GM21717 (cell line): ENCODE measurements around the gene LRRC28.

ENCODE experiments used
- ATAC-seq: cut with Tn5 transposase; IDR thresholded peaks from one replicate; pipeline ENCODE4 v1.9.1; 2021; ENCODE audit warnings: mild to moderate bottlenecking, moderate library complexity; ENCODE audit not compliant: unreplicated experiment

Gene LRRC28

DNA sequence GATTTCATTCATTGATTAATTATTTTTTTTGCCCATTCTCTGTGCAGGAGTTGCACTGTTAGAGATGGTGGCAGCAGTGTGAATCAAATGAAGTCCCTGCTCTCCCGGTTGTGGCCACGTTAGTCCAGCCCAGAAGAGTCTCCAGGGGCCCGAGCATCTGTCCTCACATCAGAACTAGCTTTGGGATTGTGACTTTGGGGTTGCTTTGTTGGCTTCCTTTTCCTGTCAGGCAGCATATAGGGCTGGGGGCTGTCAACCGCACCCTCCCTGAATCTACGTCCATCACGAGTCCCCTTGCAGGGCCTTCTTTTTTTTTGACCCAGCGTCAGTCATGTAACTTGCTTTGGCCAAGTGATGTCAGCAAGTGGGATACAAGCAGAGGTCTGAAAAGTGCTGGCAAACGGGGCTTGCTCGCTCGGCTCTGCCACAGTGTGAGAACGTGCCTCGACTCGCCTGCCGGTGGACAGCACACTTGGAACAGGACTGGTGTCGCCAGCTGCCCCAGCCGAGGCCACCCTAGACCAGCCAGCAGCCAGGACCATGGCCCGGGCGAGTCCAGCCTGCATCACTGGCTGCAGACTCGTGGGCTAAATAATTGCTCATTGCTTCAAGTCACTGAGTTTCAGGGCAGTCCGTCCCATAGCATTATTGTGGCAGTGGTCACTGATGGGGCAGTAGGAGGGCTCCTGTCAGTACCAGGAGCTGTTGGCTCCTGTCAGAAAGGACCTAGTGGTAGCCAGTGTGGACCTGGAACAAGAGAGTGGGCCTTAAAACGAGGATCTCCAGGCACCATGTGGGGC lies 162.9 kb downstream of the LRRC28 start:
- no peak for ATAC-seq

DNA sequence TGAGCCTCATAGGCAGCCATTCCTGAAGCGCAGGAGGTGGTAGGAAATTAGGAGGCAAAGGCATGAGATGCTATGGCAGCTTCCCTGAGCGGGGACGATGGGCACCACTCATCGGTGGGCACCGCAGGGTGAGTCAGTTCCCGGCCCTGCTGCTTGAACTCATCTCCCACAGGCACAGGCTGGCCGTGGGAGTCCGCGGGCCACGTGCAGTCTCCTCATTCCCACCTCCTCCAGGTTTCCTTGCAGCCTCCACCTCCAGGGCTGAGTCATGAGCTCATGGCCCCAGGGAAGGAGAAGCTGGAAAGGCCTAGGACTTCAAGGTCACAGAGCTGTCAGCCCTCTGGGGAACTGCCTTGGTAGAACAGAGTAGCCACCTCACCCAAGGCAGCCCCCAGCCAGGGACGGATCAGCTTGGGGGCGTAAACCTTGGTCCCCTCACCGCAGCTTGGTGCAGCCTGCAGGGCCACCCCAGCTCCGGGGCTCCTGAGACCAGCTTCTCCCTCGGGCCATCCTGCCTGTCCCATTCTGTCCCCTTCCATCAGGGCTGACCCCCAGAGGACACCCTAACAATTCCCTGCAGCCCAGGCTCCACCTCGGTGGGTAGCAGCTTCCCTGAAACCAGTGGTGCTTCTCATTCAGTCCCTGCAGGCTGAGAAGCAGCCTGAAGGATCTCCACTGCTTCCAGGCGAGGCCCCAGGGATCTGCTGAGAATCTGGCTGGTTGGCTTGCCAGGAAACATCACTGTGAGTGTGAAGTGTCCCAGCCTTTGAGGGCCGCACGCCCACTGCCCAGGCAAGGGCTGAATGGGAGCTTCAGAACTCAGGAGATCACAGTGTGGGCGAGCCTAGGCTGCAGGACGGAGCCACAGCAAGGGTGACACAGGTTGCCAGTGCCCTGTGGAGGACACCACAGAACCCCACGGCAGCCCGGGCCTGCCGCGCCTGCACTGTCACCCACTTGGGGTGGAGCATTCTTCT lies 163.8 kb downstream of the LRRC28 start:
- no peak for ATAC-seq

DNA sequence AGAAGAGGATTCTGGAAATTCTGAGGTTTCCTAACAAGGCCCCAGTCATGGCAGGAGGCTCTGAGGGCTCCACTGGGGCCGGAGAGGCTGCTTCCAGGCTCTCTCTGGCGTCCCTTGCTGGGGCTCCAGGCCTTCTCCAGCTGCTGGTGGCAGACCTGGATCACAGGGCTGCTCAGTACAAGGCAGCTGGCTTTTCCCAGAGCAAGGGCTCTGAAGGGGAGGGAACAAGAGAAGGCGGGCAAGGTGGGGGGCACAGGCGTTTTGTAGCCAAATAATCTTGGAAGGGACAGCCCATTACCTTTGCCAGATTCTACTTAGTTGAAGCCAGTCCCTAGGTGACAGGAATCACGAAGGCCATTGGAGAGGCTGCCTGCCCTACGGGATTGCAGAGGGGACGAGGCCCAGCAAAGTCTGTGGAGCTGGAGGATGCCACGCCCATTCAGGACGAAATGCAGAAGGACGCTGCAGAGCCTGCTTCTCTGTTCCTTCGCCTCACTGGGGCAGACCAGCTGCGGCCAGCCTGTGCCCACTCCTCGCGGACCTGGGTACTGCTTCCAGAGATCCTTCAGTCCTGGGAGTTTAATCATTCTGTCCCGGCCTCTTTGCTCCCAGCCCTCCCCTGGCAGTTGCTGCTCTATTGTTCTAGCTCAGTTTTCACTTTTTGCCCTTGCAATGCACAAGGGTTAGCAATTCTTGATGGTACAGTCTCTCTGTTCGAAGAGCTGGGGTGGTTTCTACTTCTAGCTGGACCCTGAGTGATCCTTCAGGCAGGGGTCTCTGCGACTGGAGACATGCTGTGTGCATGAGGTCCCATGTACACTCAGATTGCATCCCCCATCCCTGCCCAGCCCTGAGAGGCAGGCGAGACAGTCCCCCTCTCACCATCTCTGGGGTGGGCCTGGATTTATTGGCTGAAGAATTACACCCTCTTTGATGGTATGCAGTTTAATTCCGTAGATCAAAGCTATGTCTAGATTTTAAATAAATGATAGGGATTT lies 165.2 kb downstream of the LRRC28 start:
- ATAC-seq, result no peak

DNA sequence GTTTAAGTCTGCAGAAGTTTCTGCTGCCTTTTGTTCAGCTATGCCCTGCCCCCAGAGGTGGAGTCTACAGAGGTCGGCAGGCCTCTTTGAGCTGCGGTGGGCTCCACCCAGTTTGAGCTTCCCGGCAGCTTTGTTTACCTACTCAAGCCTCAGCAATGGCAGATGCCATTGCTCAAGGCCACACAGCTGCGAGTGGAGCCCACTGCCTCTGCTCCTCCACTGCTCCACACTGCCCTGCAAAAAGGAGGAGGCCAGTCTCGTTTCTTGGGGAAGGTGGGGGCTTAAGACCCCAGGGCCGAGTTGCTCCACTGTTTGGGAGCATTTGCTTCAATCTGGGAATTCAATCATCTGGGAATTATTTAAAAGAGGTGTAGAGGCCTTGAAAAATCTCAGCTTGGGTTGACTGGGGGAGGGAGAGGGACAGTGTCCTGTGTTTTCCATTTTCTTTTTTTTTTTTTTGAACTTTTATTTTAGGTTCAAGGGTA lies 169.9 kb downstream of the LRRC28 start:
- no peak for ATAC-seq

DNA sequence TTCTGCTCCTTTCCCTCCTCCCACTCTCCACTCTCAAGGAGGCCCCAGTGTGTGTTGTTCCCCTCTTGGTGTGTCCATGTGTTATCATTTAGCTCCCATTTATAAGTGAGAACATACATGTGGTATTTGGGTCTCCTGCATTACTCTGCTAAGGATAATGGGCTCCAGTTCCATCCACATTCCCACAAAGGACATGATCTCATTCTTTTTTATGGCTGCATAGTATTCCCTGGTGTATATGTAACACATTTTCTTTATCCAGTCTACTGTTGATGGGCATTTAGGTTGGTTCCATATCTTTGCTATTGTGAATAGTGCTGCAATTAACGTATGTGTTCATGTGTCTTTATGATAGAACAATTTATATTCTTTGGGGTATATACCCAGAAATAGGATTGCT lies 170.5 kb downstream of the LRRC28 start:
- ATAC-seq, result no peak

DNA sequence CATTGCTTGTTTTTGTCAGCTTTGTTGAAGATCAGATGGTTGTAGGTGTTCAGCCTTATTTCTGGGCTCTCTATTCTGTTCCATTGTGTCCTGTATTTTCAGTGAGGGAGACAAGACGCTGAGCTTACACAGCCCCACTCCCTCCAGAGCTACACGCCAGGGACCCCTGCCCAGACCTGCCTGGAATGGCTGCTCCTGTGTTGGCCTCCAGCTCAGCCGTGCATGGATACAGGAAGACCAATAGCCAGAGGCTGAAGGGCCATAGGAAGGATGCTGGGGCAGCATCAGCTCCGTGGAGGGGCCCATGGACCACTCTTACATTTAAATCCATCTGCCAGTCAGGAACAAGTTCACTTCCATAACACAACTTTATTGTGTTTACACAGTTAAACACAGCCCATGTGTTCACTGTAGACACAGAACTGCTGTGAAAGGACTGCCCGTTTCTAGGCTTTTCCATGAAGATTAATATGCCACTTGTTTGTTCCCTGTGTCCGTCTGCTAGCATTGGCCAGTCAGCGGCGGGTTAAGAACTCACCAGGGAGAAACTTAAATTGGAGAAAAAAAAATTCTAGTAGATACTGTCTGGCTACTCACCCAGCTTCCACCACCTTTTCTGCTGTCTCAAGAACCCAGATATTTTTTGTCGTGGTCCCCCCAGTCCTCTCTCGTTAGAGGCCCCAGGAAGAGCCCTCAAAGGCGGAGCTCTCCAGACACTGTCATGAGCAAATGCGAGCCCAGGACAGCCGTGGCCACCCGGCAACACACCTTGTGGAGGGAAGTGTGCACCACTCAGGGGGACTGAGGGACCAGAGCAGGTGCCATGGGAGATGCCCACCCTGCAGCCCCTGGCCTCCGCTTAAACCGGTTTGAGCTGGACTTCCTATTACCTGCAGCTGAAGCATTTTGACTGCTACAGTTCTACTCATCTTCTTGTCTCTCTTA lies 172.2 kb downstream of the LRRC28 start:
- no peak for ATAC-seq

DNA sequence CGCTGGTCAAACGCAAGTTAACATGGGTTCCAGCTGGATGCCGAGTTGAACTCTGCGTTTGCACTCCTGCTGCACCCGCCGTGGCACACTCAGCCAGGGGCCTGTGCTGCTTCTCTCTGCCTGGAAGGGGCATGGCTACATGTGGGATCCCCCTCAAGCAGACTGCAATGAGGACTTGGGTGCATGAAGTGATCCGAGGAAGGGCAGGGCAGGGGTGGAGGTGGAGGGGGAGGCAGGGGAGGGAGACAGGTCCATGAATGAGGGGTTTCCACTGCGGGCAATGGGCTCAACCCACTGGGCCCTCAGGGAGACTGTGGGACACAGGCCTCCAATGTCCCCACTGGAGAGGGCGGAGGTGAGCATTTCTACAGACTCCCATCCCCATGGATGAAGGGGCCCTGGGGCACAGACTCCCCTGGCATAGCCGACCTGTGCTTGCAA lies 172.9 kb downstream of the LRRC28 start:
- ATAC-seq, result no peak

DNA sequence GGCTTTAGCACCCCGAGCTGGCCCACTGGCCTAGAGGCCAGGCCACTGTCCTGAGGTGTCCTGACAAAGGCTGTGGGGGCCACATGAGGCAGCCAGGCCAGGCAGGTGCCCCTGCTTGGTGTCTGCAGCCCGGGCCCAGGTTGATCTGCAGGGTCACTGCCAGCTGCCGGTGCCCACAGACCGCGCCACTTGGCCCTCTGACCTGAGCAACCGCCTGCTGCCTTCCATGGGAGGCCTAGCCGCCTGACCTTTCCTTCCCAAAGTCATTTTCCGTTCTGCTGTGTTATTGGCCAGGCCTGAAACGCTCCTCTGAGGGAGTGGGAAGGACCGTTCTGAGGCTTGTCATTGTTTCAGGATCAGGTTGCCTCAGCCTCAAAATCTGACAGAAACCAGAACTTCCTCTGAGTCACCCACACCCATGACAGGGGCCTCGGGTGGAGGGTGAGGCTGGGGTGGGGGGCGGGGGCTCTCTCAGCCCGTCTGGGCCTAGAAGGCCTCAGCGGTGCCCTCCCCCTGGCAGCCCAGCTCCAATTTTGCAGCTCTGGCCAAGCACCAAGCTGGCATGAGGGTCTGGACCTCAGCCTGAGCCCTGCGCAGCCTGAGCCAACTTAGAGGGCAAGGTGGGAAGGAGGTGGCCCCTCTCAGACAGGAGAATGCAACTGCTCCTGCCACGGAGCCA lies 173.8 kb downstream of the LRRC28 start:
- peak; percentile 93 for ATAC-seq

DNA sequence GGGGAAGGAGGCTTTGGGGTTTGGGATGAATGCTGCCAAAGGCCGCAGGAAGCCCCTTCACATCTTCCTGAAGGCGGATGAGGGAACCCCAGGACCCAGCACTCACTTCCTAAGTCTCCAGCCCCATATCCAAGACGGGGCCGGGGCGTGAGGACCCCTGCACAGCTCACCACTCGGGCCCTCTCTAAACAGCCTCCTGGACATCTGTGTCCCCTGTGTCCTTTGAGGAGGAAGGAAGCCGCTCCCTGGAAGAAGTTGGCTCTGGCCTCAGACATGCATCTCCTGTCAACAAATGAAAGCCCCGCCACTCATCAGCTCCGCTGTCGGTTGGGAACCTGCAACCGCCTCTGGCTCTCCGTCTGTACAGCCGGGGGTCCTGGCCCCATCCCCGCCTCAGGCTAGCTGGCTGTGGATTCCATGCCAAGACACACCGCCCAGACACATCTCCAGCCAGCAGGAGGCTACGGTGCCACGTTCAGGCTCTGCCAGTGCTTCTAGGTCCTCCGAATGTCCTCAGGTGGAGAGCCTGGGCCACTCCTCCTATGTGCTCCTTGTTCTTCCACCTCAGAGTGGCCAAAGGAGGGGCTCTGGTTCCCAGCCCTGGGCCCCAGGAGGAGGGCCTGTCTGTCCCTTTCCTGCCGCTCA lies 174.5 kb downstream of the LRRC28 start:
- ATAC-seq, result no peak

DNA sequence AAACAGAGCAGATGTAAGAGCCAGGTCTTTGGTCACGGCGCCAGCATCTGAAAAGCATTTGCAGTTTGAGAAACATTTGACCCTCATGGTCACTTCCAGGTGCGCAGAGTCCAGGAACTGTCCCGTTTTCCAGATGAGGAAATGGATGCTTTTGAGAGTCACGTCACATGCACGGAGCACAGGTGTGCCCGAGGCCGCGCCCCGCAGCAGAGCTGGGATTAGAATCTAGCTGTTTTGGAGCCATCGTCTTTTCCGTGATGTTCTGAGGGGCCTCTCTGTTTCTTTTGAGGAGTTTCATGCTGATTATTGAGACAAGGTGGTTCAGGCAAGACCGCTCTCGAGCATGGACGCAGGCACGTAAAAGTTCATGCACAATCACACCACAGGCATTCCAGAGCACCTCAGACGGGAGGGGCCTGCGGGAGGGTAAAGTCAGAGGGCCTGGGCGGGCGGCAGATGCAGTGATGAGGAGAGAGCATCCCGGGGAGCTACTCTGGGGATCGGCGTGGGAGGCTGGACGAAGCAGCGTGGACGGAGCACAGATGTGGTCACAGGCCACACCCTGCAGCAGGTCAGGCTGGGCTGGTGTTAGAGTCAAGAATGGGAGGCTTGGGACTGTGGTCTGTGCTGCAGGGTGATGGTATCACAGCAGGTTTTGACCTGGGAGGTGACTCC lies 175.3 kb downstream of the LRRC28 start:
- no peak for ATAC-seq

DNA sequence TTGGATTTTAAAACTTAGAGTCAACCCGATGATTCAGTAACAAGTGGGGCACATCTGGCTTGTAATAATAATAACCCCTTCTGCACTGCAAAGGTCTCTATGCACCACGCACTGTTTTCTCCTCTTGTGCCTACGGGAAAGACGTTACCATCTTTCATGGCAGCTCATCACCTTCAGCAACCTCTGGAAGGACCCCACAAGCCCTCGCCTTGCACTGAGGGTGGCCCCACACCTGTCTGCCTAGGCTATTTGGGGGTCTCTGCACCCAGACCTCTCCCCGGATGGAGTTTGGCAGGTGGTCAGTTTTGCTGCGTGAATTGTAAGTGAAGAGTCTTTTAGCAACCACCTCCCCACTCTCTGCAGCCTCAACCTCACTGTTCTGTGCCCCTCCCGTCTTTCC lies 175.9 kb downstream of the LRRC28 start:
- ATAC-seq, result no peak

DNA sequence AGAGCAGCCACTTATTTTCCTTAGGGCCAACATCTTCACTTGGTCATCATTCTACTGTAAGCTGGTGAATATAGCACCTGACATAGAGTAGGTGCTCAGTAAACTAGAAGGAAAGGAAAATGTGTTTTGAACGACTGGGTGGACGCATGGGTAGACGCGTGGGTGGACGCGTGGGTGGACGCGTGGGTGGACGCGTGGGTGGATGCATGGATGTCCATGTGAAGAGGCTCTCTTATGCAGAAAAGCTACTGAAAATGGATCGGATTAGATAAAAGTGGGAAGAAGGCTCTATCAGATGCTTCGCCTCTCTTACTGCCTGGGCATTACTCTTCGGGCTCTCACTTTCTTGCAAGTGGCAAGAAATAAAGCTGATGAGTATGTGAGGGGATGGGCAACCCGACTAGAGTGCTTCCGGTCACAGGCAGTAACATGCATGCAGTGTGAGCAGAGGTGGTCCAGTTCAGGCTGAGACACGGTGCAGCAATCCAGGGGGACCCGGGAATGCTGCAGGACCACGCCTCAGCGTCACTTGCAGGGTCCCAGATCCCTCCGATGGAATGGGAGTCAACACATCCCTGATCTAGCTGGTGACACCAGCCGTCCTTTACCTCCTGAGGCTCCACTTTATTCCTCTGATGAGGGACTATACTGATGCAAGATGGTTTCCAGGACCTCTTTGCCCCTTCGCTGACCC lies 176.5 kb downstream of the LRRC28 start:
- no peak for ATAC-seq

DNA sequence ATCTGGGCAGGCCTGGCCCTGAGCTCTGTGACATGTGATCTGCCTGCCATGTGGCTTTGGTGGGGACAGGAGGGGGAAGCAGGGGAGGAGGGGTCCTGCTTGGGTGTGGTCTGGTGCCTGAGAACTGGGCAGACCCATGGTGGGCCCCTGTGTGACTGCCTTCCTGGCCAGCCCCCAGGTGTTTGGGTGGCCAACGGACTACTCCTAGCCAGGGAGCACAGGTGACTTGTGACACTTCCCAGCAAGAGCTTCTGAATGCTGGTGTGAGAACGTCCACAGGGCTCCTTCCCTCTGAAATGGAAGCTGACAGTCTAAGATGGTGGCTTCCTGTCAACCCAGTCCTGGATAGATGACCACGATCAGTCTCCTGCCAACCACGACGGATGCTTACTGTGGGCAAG lies 178.4 kb downstream of the LRRC28 start:
- ATAC-seq, result no peak

DNA sequence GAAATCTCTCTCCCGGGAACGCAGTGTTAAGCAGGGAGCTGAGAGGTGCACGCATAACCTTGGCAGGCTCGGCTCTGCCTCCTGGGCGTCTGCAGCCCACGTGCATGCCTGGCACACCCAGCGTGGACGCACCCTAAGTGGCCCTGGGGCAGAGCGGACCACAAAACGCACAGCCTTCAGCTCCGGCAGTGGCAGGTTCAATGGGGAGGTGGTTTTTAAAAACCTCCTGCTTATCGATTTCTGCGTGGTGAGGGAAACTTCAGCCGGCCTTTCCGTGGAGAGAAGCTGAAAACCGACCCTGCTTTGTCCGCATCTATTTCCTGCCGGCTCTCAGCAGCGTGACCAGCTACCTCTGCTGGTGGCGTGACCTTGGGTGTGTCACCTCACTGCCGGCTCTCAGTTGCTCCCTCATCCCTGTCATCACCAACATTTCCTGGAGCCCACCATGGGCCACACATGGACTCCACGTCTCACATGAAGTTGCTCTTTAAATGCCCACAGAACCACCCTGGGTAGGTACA lies 179.7 kb downstream of the LRRC28 start:
- ATAC-seq, result no peak

DNA sequence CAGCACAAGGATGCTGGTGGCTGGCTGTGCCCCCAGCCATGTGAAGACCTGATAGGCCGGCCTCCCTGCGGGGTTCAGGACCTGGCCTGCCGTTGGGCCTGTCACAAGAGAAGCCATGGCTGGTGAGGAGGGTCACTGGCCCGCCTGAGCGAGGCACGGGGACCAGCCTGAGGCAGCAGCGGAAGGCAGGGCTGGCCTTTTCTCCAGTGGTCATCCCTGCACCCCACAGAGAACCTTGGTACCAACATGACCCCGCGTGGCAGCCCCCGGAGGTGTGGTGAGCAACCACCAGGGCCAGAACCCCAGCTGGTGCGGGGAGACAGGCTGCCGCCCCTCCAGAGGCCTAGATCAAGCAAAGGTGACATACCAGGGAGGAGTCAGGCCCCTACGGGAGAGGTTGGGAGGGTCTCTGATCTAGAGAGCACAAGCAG lies 180.4 kb downstream of the LRRC28 start:
- no peak for ATAC-seq

DNA sequence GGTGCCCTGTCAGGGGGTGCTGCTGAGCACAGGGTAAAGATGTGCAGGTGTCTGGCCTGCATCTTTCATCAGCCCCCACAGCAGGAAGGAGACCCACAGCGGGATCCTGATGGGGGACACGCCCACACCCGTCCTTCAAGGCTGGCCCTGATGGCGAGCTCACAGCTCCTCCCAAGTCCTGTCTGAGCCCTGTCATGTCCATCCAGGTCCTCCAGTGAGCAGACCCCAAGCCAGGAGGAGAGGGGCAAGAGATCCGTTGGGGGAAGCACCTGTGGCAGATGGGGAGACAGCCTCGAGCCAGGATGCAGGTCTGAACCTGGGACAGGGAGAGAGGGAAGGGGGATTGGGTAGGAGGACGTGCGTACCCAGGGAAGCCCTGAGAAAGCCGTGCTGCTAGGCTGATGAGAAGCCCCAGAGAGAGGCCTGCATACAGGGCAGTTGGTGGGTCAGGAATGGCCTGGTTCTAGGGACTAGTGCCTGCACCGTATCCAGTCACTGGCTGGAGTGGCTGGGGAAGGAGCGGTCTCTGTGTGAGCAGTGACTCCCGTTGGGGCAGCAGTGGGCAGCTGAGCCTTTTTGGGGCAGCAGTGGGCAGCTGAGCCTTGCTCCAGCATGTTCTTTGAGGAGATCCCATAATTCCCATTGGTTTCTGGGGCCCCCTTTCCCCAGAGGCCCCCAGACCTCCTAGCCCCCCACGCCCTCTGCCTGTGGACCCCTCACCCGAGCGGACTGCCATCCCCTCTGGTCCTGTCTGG lies 181.2 kb downstream of the LRRC28 start:
- no peak for ATAC-seq
